ENCODE data around the gene VPS39. TPM values are rescaled to one million over a fixed set of nuclear protein-coding genes. Genes with fewer than 3 reads are reported as not detected.

The VPS39 gene
- polyA plus RNA-seq, 1 of the 3 experiments (the other 2 are of a cell fraction), result 61.1 TPM

- no peak for TF ChIP-seq FOXM1 (IDR thresholded peaks at IDR 0.05; ENCODE audit: low read depth)
Measured at GRCh38 chr15:42133886-42134502, 74.1 kb downstream of the VPS39 start (continued).

DNA sequence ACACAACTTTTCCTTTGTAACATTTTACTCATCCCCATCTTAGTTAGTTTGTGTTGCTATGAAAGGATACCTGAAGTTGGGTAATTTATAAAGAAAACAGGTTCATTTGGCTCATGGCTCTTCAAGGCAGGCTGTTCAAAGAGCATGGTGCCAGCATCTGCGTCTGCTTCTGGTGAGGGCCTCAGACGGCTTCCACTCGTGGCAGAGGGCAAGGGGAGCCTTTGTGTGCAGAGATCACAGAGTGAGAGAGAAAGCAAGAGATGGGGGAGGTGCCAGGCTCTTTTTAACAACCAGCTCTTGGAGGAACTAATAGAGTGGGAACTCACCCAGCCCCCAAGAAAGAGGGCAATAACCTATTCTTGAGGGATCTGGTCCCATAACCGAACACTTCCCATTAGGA lies 74.7 kb downstream of the VPS39 start:
- no peak overlapping the region for H3K9ac ChIP-seq
- H3K9me2 ChIP-seq, result no peaks in the 10 kb centered on the region
- H3K27ac ChIP-seq (ENCODE audit: low read depth in 2 of 2, low read length in 1 of 2), result no peak overlapping the region
- no peaks in the 10 kb centered on the region for H3K9me3 ChIP-seq
- H3K4me3 ChIP-seq (ENCODE audit: low read depth in 2 of 2, low read length in 1 of 2), result no peak overlapping the region
- ChIA-PET CTCF (interaction anchor here (0.6 to 7.7 kb wide), 8 partner anchors 14 to 144 kb away, joined by 3 to 65 read pairs (median 4); no protein-coding TSS in a partner anchor), POLR2A (no interaction called here)
- no peak overlapping the region for H3K4me2 ChIP-seq
- no peaks in the 10 kb centered on the region for H4K20me1 ChIP-seq (ENCODE audit: insufficient read depth)
- no peaks in the 10 kb centered on the region for H3F3A ChIP-seq (replicated peaks; ENCODE audit: insufficient read depth)
- H3K79me2 ChIP-seq (ENCODE audit: insufficient read depth), result no peaks in the 10 kb centered on the region
- no peak for DNase-seq
- H3K27me3 ChIP-seq (ENCODE audit: insufficient read depth), result peaks cover 11% of the 10 kb centered on the region
- H3K4me1 ChIP-seq (ENCODE audit: control insufficient read depth in 1 of 2, insufficient read depth in 2 of 2, low read depth in 1 of 2, low read length in 1 of 2), result peaks cover 0 to 3% of the 10 kb centered on the region in 2 experiments; a peak in 1 of 4 replicates
- no peak overlapping the region for H2AFZ ChIP-seq (ENCODE audit: low read depth)
- TF ChIP-seq TAF1 (IDR thresholded peaks at IDR 0.05; ENCODE audit: borderline replicate concordance, low read depth, low read length) (no peak), ELF1 (IDR thresholded peaks at IDR 0.05) (no peak), FOSL2 (IDR thresholded peaks at IDR 0.05; ENCODE audit: borderline replicate concordance, low read depth) (no peak), ZBTB33 (IDR thresholded peaks at IDR 0.05; ENCODE audit: borderline replicate concordance, low read depth) (no peak), EP300 (IDR thresholded peaks at IDR 0.05; ENCODE audit: borderline replicate concordance in 1 of 2, low read depth in 1 of 2, low read length in 1 of 2) (no peak), RAD21 (IDR thresholded peaks at IDR 0.05; ENCODE audit: low read length) (no peak), RCOR1 (IDR thresholded peaks at IDR 0.05; ENCODE audit: low read length) (no peak), TEAD4 (IDR thresholded peaks at IDR 0.05; ENCODE audit: borderline replicate concordance, insufficient read depth) (no peak), MEF2A (IDR thresholded peaks at IDR 0.05; ENCODE audit: borderline replicate concordance, low read depth) (no peak)
- TF ChIP-seq, protein P1, sequence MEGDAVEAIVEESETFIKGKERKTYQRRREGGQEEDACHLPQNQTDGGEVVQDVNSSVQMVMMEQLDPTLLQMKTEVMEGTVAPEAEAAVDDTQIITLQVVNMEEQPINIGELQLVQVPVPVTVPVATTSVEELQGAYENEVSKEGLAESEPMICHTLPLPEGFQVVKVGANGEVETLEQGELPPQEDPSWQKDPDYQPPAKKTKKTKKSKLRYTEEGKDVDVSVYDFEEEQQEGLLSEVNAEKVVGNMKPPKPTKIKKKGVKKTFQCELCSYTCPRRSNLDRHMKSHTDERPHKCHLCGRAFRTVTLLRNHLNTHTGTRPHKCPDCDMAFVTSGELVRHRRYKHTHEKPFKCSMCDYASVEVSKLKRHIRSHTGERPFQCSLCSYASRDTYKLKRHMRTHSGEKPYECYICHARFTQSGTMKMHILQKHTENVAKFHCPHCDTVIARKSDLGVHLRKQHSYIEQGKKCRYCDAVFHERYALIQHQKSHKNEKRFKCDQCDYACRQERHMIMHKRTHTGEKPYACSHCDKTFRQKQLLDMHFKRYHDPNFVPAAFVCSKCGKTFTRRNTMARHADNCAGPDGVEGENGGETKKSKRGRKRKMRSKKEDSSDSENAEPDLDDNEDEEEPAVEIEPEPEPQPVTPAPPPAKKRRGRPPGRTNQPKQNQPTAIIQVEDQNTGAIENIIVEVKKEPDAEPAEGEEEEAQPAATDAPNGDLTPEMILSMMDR (IDR thresholded peaks at IDR 0.05), result no peak
- 93% methylated on average over 4 of the region's 4 CpGs for WGBS (ENCODE audit: low lambda C conversion rate)
- no peaks in the 10 kb centered on the region for H3K36me3 ChIP-seq (replicated peaks in 1 of 2; ENCODE audit: control insufficient read depth in 1 of 2, insufficient read depth in 2 of 2, low read length in 1 of 2)
